ENCODE data around the gene PRPF39. TPM values are rescaled to one million over a fixed set of nuclear protein-coding genes. Genes with fewer than 3 reads are reported as not detected.

Gene PRPF39
- polyA plus RNA-seq, 3 donors: 3.3 to 26.1 (median 5.4) TPM

DNA sequence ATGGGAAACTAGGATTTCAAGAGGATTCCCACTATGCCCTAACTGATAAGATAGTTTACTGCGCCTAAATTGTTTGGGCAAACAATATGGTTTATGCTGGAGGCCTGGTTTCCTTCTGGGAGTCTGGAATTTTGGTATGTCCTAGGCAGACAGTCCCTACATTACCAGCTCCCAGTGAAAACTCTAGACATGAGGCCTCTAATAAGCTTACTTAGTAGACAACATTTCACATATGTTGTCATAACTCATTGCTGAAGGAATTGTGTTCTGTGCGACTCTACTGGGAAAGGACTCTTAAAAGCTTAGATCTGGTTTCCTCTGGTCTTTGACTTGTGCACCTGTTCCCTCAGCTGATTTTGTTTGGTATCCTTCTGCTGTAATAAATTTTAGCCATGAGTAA, 18.0 kb upstream of the PRPF39 start:
- Histone ChIP-seq H3K4me3 (replicated peaks in 1 of 3; ENCODE audit: low read depth in 2 of 3, low read length in 3 of 3) (no peak overlapping the region), H3K36me3 (replicated peaks in 1 of 2; ENCODE audit: control insufficient read depth in 1 of 2, insufficient read depth in 2 of 2, low read length in 2 of 2) (no peaks in the 10 kb centered on the region), H3K27me3 (ENCODE audit: control insufficient read depth in 2 of 2, insufficient read depth in 2 of 2, low read length in 2 of 2) (no peaks in the 10 kb centered on the region), H3K4me1 (ENCODE audit: control insufficient read depth in 1 of 2, insufficient read depth in 2 of 2, low read length in 2 of 2) (no peaks in the 10 kb centered on the region), H3K9me3 (replicated peaks in 1 of 2; ENCODE audit: control insufficient read depth in 1 of 2, insufficient read depth in 1 of 2, low read length in 2 of 2) (no peaks in the 10 kb centered on the region), H3K4me2 (replicated peaks; ENCODE audit: extremely low read depth, low read length, poor library complexity, severe bottlenecking) (no peak overlapping the region), H3K27ac (ENCODE audit: low read depth in 1 of 2, low read length in 2 of 2) (no peak overlapping the region), H4K20me1 (ENCODE audit: insufficient read depth, low read length) (no peaks in the 10 kb centered on the region), H3K79me2 (ENCODE audit: insufficient read depth, low read length) (no peaks in the 10 kb centered on the region), H2AFZ (ENCODE audit: insufficient read depth, low read depth, low read length, poor library complexity, severe bottlenecking) (no peak overlapping the region), H3K9ac (ENCODE audit: insufficient read depth, low read length, poor library complexity, severe bottlenecking) (no peak overlapping the region)
- no peak overlapping the region for H3K4me3 Mint-ChIP-seq
- H3K27ac Mint-ChIP-seq: no peak overlapping the region
- no peaks in the 10 kb centered on the region for H3K27me3 Mint-ChIP-seq (ENCODE audit: low read depth in 3 of 3)
- H3K36me3 Mint-ChIP-seq: peaks cover 8 to 11% of the 10 kb centered on the region in 2 donors
- intact Hi-C loops (cut with micrococcal nuclease): no loop called here
- 100% methylated on average over 1 of the region's 2 CpGs for WGBS (ENCODE audit: insufficient coverage)
- DNase-seq: no peak
- H3K9me3 Mint-ChIP-seq: peaks cover 0 to 3% (median 0%) of the 10 kb centered on the region in 7 donors
- H3K4me1 Mint-ChIP-seq: no peaks in the 10 kb centered on the region
- TF ChIP-seq, protein P1, sequence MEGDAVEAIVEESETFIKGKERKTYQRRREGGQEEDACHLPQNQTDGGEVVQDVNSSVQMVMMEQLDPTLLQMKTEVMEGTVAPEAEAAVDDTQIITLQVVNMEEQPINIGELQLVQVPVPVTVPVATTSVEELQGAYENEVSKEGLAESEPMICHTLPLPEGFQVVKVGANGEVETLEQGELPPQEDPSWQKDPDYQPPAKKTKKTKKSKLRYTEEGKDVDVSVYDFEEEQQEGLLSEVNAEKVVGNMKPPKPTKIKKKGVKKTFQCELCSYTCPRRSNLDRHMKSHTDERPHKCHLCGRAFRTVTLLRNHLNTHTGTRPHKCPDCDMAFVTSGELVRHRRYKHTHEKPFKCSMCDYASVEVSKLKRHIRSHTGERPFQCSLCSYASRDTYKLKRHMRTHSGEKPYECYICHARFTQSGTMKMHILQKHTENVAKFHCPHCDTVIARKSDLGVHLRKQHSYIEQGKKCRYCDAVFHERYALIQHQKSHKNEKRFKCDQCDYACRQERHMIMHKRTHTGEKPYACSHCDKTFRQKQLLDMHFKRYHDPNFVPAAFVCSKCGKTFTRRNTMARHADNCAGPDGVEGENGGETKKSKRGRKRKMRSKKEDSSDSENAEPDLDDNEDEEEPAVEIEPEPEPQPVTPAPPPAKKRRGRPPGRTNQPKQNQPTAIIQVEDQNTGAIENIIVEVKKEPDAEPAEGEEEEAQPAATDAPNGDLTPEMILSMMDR (IDR thresholded peaks at IDR 0.05): no peak

DNA sequence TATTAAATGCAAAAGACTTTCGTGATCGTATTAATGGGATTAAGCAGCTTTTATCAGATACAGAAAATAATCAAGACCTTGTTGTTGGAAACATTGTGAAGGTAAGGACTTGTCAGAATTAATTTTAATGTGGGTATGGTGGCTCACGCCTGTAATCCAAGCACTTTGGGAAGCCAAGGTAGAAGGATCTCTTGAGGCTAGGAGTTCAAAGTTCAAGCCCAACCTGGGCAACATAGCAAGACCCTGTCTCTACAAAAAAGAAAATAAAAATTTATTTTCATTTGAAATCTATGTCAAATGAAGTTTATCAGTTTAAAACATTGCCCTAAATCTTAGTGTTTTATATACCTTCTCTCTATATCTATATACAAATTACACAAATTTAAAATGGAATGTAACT, 17.2 kb upstream of the PRPF39 start:
- no peak overlapping the region for H3K4me3 ChIP-seq (replicated peaks in 1 of 3; ENCODE audit: low read depth in 2 of 3, low read length in 3 of 3)
- TF ChIP-seq, protein P1 (IDR thresholded peaks at IDR 0.05): no peak
- no peaks in the 10 kb centered on the region for H3K27me3 ChIP-seq (ENCODE audit: control insufficient read depth in 2 of 2, insufficient read depth in 2 of 2, low read length in 2 of 2)
- DNase-seq: no peak
- intact Hi-C loops (cut with micrococcal nuclease): no loop called here
- Mint-ChIP-seq H3K27me3 (ENCODE audit: low read depth in 3 of 3) (no peaks in the 10 kb centered on the region), H3K27ac (no peak overlapping the region), H3K9me3 (peaks cover 0 to 3% (median 0%) of the 10 kb centered on the region in 7 donors), H3K36me3 (peaks cover 8 to 11% of the 10 kb centered on the region in 2 donors), H3K4me3 (no peak overlapping the region), H3K4me1 (no peaks in the 10 kb centered on the region)
- no peaks in the 10 kb centered on the region for H3K4me1 ChIP-seq (ENCODE audit: control insufficient read depth in 1 of 2, insufficient read depth in 2 of 2, low read length in 2 of 2)
- H3K9me3 ChIP-seq (replicated peaks in 1 of 2; ENCODE audit: control insufficient read depth in 1 of 2, insufficient read depth in 1 of 2, low read length in 2 of 2): no peaks in the 10 kb centered on the region
- H3K36me3 ChIP-seq (replicated peaks in 1 of 2; ENCODE audit: control insufficient read depth in 1 of 2, insufficient read depth in 2 of 2, low read length in 2 of 2): no peaks in the 10 kb centered on the region
- H3K9ac ChIP-seq (ENCODE audit: insufficient read depth, low read length, poor library complexity, severe bottlenecking): no peak overlapping the region
- H3K27ac ChIP-seq (ENCODE audit: low read depth in 1 of 2, low read length in 2 of 2): no peak overlapping the region
- no CpG with 5 or more reads among the region's 3 CpGs for WGBS (ENCODE audit: insufficient coverage)
- no peaks in the 10 kb centered on the region for H3K79me2 ChIP-seq (ENCODE audit: insufficient read depth, low read length)
- no peaks in the 10 kb centered on the region for H4K20me1 ChIP-seq (ENCODE audit: insufficient read depth, low read length)
- H3K4me2 ChIP-seq (replicated peaks; ENCODE audit: extremely low read depth, low read length, poor library complexity, severe bottlenecking): no peak overlapping the region
- H2AFZ ChIP-seq (ENCODE audit: insufficient read depth, low read depth, low read length, poor library complexity, severe bottlenecking): no peak overlapping the region

Measured in CD14-positive monocyte (primary cell).